ENCODE results near the gene DICER1. TPM values are rescaled to one million over a fixed set of nuclear protein-coding genes. Genes with fewer than 3 reads are reported as not detected.

DICER1 gene
- total RNA-seq, 1 experiment from 2014 or later = 62.0 TPM

GRCh38 chr14:95065411-95065810 is 91.9 kb downstream of the DICER1 start:
- POLR2A ChIA-PET = interaction anchor here (0.6 kb wide), 1 partner anchor 87 kb away, joined by 7 read pairs; no protein-coding TSS in a partner anchor
- H3K9me3 Mint-ChIP-seq = no peaks in the 10 kb centered on the region
- CTCF ChIA-PET = no interaction called here
- no peaks in the 10 kb centered on the region for H3K27me3 Mint-ChIP-seq (ENCODE audit: low read depth)
- no peak overlapping the region for H3K27ac Mint-ChIP-seq
- no peaks in the 10 kb centered on the region for H3K4me1 Mint-ChIP-seq
- no peaks in the 10 kb centered on the region for H3K36me3 Mint-ChIP-seq
- ATAC-seq (no peak), DNase-seq (ENCODE audit: low spot score) (no peak)
- TF ChIP-seq ZMAT4 (CRISPR knock-in tag; IDR thresholded peaks at IDR 0.05) (no peak), FOXK1 (CRISPR knock-in tag; IDR thresholded peaks at IDR 0.05) (no peak), NFE2L1 (CRISPR knock-in tag; IDR thresholded peaks at IDR 0.05) (no peak), OVOL2 (CRISPR knock-in tag; IDR thresholded peaks at IDR 0.05; ENCODE audit: borderline replicate concordance) (no peak), MYBL2 (CRISPR knock-in tag; IDR thresholded peaks at IDR 0.05) (no peak), ZNF396 (CRISPR knock-in tag; IDR thresholded peaks at IDR 0.05; ENCODE audit: borderline replicate concordance) (no peak), FOXJ3 (CRISPR knock-in tag; IDR thresholded peaks at IDR 0.05; ENCODE audit: borderline replicate concordance) (no peak), GRHL2 (CRISPR knock-in tag; IDR thresholded peaks at IDR 0.05; ENCODE audit: insufficient replicate concordance, severe bottlenecking) (no peak), CREB1 (CRISPR knock-in tag; IDR thresholded peaks at IDR 0.05) (no peak)
- TF ChIP-seq, protein P1, sequence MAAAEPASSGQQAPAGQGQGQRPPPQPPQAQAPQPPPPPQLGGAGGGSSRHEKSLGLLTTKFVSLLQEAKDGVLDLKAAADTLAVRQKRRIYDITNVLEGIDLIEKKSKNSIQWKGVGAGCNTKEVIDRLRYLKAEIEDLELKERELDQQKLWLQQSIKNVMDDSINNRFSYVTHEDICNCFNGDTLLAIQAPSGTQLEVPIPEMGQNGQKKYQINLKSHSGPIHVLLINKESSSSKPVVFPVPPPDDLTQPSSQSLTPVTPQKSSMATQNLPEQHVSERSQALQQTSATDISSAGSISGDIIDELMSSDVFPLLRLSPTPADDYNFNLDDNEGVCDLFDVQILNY (CRISPR knock-in tag; IDR thresholded peaks at IDR 0.05) = no peak
- H3K4me3 Mint-ChIP-seq = no peak overlapping the region

DNA sequence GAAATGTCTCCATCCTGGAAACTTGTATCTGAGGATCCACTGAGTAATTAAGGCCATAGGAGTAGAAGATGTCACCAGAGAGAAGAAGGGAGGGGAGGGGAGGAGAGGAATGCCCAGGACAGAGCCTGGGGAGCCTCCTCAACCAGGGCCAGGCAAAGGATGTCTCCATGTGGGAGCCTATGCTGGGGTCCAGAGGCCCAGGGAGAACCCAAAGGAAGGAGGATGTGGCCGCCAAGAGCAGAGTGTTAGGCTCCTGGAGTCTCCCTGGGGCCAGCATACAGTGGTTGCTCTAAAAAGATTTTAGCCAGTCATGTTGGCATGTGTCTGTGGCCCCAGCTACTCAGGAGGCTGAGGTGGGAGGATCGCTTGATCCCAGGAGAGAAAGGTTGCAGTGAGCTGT is 92.6 kb downstream of the DICER1 start:
- H3K4me3 Mint-ChIP-seq = no peak overlapping the region
- no peaks in the 10 kb centered on the region for H3K9me3 Mint-ChIP-seq
- no peaks in the 10 kb centered on the region for H3K27me3 Mint-ChIP-seq (ENCODE audit: low read depth)
- TF ChIP-seq ARID4B (CRISPR knock-in tag; IDR thresholded peaks at IDR 0.05; ENCODE audit: borderline replicate concordance) (no peak), ZNF671 (CRISPR knock-in tag; IDR thresholded peaks at IDR 0.05) (no peak), MAX (CRISPR knock-in tag; IDR thresholded peaks at IDR 0.05) (no peak), ELF4 (CRISPR knock-in tag; IDR thresholded peaks at IDR 0.05; ENCODE audit: low read depth) (no peak)
- ATAC-seq = no peak
- H3K36me3 Mint-ChIP-seq = no peaks in the 10 kb centered on the region
- CTCF ChIA-PET = no interaction called here
- H3K4me1 Mint-ChIP-seq = no peaks in the 10 kb centered on the region
- no peak for DNase-seq (ENCODE audit: low spot score)
- POLR2A ChIA-PET = no interaction called here
- no peak overlapping the region for H3K27ac Mint-ChIP-seq

GRCh38 chr14:95064256-95064655 is 93.1 kb downstream of the DICER1 start:
- Mint-ChIP-seq H3K4me1 (no peaks in the 10 kb centered on the region), H3K9me3 (no peaks in the 10 kb centered on the region), H3K4me3 (no peak overlapping the region), H3K27ac (no peak overlapping the region), H3K27me3 (ENCODE audit: low read depth) (no peaks in the 10 kb centered on the region), H3K36me3 (no peaks in the 10 kb centered on the region)
- ChIA-PET POLR2A (no interaction called here), CTCF (no interaction called here)
- ATAC-seq = no peak
- no peak for DNase-seq (ENCODE audit: low spot score)
- TF ChIP-seq AFF4 (CRISPR knock-in tag; IDR thresholded peaks at IDR 0.05; ENCODE audit: borderline replicate concordance) = no peak
- TF ChIP-seq ZNF138 (CRISPR knock-in tag; conservative IDR thresholded peaks at IDR 0.05) = no peak
- TF ChIP-seq, protein P2, sequence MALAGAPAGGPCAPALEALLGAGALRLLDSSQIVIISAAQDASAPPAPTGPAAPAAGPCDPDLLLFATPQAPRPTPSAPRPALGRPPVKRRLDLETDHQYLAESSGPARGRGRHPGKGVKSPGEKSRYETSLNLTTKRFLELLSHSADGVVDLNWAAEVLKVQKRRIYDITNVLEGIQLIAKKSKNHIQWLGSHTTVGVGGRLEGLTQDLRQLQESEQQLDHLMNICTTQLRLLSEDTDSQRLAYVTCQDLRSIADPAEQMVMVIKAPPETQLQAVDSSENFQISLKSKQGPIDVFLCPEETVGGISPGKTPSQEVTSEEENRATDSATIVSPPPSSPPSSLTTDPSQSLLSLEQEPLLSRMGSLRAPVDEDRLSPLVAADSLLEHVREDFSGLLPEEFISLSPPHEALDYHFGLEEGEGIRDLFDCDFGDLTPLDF (CRISPR knock-in tag; IDR thresholded peaks at IDR 0.05) = no peak
- TF ChIP-seq ELF4 (CRISPR knock-in tag; IDR thresholded peaks at IDR 0.05; ENCODE audit: low read depth) = no peak
- no peak for TF ChIP-seq HMGA2 (CRISPR knock-in tag; IDR thresholded peaks at IDR 0.05)
- TF ChIP-seq TEAD1 (CRISPR knock-in tag; IDR thresholded peaks at IDR 0.05) = no peak
